GM12875 (cell line): ENCODE measurements around the gene IQCK.
"Not testable (repeated sequence)": the region's sequence is repeated elsewhere in the genome, so short reads cannot be mapped to it uniquely, and the experiment has no call there.

Experiments used
- H3K4me3 ChIP-seq: one replicate; pipeline ENCODE4 v1.5.1; 2011; ENCODE audit warnings: low read depth, low read length, control low read depth
- CTCF ChIP-seq: IDR thresholded peaks from 2 replicates; pipeline ENCODE4 v1.5.1; 2011; ENCODE audit warnings: low read depth, mild to moderate bottlenecking, control low read depth, inconsistent platforms, low read length, moderate library complexity, borderline replicate concordance; ENCODE audit not compliant: insufficient read depth

Gene IQCK

GRCh38 chr16:19780321-19780720, 62.2 kb downstream of the IQCK start:
- no peak for TF ChIP-seq CTCF
- H3K4me3 ChIP-seq, result no peak overlapping the region

GRCh38 chr16:19781226-19781625, 63.2 kb downstream of the IQCK start:
- H3K4me3 ChIP-seq, result no peak overlapping the region
- no peak for TF ChIP-seq CTCF

- H3K4me3 ChIP-seq, result no peak overlapping the region
- TF ChIP-seq CTCF, result no peak
These were observed 65.5 kb downstream of the IQCK start for GRCh38 chr16:19783363-19784182.

- no peak overlapping the region for H3K4me3 ChIP-seq
- TF ChIP-seq CTCF, result no peak
These were observed 66.2 kb downstream of the IQCK start for GRCh38 chr16:19784183-19784736.

- no peak for TF ChIP-seq CTCF
- no peak overlapping the region for H3K4me3 ChIP-seq
These were observed 67.0 kb downstream of the IQCK start for GRCh38 chr16:19785081-19785480.

GRCh38 chr16:19785512-19786130, 67.5 kb downstream of the IQCK start:
- H3K4me3 ChIP-seq, result no peak overlapping the region
- TF ChIP-seq CTCF, result no peak

- H3K4me3 ChIP-seq, result not testable (repeated sequence)
These were observed 83.3 kb downstream of the IQCK start for GRCh38 chr16:19801369-19801768.

- not testable (repeated sequence) for H3K4me3 ChIP-seq
These were observed 83.8 kb downstream of the IQCK start for GRCh38 chr16:19801824-19802223.
